Testis (tissue), 2 donors: ENCODE measurements around the gene PYM1.

ENCODE experiments used
- POLR2A ChIP-seq: fragments of 450-650 bp; IDR thresholded peaks from one replicate; pipeline ENCODE4 v1.6.1; 2017; ENCODE audit warnings: antibody characterized with exemption, mild to moderate bottlenecking, moderate library complexity
- TF ChIP-seq, protein P1 (sequence below), 3 experiments: fragments of 450-650 bp in 2 of 3; fragments of 200-600 bp in 1 of 3; sonication (generic) in 1 of 3; IDR thresholded peaks; one replicate each; pipeline ENCODE4 v1.5.1; 2016 to 2019; ENCODE audit warnings: antibody characterized with exemption in 3 of 3, mild to moderate bottlenecking in 2 of 3, moderate library complexity in 1 of 3

DNA sequence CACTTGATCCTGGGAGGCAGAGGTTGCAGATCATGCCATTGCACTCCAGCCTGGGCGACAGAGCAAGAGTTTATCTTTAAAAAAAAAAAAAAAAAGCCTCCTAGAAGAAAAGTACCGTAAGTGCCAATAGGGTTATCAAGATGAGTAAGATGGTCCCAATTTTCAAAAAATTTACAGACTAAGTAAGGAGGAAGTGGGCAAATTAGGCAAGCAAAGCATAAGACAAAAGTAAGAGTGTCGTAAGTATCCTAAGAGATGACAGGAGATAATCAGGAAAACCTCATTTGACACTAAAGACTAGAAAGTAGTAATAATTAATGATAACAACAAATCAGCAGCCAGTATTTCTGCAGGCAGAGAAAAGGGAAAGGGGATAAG is 12.2 kb downstream of the PYM1 start:
- TF ChIP-seq, protein P1, sequence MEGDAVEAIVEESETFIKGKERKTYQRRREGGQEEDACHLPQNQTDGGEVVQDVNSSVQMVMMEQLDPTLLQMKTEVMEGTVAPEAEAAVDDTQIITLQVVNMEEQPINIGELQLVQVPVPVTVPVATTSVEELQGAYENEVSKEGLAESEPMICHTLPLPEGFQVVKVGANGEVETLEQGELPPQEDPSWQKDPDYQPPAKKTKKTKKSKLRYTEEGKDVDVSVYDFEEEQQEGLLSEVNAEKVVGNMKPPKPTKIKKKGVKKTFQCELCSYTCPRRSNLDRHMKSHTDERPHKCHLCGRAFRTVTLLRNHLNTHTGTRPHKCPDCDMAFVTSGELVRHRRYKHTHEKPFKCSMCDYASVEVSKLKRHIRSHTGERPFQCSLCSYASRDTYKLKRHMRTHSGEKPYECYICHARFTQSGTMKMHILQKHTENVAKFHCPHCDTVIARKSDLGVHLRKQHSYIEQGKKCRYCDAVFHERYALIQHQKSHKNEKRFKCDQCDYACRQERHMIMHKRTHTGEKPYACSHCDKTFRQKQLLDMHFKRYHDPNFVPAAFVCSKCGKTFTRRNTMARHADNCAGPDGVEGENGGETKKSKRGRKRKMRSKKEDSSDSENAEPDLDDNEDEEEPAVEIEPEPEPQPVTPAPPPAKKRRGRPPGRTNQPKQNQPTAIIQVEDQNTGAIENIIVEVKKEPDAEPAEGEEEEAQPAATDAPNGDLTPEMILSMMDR (IDR thresholded peaks at IDR 0.05): no peak
- TF ChIP-seq POLR2A: no peak
